Activated CD4-positive, alpha-beta T cell treated with anti-CD3 and anti-CD28 coated beads for 24 hours (primary cell): Measurements from ENCODE around the gene FAM222A.

Experiments
- DNase-seq, 2 donors: peaks; one replicate each; pipeline ENCODE4 v3.0.0-alpha.2; 2020; ENCODE audit warnings: low read depth in 2 of 2

The FAM222A gene

DNA sequence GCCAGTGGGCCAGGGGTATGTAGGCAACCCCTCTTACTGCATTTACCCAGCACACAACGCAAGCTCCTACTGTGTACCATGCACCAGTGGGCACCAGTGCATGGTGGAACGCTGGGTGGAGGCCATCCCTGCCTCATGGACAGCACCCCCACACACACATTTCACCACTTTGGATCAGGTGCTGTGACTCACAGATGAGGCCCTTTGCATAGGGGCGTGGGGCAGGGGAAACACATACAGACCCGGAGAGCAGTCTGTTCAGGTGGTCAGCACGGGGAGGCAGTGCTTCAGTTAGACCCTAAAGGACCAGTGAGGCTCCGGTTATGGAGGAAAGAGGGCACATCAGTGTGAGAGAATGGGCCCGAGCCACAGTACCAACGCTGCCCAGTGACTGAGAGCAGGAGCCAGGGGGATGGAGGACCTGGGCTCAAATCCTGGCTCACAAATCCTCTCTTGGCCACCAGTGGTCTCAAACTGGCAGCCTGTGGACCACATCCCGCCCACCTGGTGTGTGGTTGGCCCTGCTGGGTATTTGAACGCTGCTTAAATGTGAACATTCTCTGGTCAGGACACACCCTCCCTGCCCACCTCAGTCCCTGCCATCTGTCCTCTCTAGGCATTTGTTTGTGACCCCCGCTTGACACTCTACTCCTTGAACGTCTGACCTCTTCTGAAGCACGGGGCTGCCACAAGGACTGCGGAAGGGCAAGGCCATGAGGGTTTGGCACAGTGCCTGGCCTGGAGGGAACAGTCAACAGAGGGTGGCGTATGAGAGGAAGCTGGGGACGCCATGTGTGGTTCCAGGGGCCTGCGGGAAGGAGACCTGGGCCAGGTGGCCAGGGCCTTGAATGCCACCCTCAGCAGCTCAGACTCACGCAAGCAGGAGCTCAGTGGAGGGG, 46.7 kb downstream of the FAM222A start:
- no peak for DNase-seq

DNA sequence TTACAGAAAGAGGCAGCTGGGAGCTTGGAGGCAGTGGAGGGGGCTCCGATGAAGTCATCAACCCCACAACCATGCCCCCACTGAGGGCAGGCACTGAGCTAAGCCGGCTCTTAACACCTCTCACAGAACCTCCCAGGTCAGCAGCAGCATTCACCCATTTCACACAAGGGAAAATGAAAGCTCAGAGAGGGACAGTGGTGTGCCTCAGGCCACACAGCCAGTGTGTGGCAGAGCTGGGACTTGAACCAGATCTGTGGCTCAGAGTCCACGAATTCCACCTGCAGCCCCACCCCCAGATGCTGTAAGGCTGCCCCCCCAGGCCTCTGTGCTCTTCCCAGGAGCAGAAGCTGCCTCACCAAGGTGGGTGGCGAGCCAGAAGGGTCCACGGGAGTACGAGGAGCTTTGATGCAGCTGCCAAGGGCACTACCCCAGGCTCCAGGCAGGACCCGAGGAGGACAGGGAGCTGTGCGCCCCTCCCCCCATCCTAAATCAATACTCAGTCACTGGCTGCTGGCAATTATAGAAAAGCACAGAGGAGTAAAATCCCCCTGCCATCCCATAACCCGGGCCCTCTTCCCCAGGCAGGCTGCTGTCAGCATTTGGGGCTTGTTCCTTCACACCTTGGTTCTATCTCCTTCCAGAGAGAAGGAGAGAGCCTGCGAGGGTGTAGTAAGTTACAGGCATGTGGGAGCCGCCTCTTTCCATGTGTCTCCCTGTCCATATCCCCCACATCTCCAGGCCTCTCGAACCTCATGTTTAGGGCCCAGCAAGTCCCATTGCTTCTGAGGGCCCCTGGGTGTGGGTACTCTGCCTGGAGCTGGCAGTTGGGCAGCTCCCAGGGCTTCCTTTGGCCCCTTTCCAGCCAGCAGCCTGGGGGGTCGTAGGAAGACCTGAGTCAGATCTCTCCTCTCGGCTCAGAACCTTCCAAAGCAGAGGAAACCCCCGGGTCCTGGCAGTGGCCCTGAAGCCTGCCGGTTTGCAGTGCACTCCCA, 47.6 kb downstream of the FAM222A start:
- no peak for DNase-seq

DNA sequence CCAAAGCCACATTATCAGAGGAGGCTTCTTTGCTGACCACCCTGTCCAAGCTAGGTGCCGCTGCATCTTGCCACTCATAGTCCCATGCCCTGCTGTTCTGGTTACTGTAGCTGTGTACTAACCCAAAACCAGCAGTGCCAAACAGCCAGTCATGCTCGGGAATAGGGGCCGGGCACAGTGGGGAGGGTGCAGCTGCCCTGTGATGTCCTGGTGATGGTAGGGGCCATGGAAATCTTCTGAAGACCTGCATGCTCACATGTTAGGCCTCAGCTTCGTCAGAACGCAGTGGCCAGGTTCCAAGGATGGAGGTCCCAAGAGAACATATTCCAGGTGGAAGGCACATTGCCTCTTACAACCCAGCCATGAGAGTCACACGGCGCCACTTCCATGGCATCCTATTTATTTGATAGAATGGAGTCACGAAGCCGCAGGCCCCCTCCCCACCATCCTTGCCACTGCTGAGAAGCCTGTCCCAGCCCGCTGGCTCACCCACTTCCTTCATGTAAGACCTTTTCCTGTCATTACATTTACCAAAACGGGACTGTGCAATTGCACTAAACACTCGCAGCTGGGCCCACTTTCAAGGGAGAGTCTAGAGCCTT, 48.5 kb downstream of the FAM222A start:
- DNase-seq: no peak

DNA sequence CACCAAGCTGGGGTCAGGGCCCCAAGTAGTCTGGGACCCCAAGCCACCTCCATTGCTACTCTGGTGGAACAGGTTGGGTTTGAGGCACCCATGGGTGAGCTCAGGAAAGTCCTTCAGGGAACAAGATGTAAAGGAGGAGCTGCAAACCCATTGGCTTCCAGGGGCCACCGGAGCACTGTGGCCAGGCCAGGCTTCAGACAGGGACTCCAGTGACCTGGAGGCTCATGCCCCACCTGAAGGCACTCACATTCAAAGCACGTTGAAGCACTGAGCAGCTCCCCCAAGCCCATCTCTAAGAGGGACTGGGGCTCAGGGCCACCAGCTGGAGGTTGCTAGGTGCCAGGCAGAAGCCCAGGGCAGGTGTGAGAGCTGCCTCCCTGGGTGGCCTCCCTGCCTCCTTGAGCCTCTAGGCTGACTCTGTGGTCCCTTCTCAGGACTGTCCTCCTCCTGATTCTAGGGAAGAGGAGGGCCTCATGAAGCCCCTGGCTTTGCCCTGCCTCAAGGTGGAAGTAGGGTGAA, 49.1 kb downstream of the FAM222A start:
- no peak for DNase-seq

DNA sequence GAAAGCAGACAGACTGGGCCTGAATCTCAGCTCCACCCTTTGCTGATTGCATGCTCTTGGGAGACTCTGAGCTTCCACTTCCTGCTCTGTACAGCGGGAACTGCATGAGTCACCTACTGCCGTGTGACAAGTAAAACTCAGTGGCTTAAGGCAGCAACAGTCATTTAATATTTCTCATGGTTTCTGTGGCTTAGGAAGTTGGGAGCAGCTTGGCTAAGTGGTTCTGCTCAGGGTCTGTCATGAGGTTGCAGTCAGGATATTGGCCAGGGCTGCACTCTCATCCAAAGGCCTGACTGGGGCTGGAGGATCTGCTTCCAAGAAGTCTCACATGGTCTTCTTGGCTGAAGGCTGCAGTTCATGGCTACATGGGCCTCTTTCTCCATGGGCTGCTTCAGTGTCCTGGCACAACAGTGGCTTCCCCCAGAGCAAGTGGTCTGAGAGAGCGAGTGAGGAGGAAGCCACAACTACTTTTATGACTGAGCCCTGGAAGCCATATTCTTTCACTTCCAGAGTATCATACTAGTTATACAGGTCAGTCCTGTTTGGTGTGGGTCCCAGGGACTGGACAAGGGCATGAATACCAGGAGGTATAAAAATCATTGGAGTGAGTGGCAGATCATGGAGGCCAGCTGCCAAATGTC, 49.7 kb downstream of the FAM222A start:
- no peak for DNase-seq

DNA sequence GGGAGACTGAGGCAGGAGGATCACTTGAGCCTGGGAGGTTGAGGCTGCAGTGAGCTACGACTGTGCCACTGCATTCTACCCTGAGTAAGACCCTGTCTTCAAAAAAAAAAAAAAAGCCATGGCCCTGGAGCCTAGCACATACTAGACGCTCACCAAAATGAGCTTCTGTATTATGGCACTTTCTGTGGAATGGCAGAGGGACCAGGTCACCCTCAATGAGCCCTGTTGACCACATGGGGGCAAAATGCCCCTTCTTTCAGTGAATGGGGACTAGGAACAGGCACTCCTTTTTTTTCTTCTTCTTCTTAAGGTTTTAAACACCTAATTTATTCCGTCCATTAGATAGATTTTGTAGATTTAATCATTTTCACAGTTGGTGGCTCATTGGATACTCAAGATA, 50.5 kb downstream of the FAM222A start:
- no peak for DNase-seq

DNA sequence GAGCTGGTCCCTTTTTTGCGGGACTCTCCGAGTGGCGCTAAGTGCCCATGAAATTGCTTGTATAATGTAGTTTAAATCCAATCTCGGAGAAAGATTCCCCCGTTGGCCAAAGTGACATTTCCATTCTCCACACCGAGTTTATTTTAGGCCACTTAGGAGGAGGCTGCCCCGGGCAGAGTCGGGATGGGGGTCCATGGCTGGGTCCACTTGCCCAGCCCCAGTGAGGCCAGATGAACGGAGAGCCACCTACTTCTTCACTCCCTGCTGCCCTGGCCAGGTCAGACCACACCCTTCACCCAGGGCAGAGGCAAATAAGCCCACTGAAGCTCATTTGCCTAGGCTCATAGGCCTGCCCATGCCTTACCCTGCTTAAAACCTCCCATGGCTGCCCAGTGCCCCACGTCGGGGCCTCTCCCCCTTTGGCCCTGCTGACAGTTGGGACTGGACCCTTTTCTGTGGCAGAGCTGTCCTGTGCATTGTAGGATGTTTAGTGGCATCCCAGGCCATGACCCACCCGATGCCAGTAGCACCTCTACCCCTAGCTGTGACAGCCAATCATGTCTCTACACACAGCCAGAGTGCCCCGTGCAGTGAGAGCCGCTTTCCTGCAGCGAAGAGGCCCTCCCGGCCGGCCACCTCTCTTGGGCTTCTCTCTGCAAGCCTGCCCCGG, 51.3 kb downstream of the FAM222A start:
- DNase-seq: no peak

DNA sequence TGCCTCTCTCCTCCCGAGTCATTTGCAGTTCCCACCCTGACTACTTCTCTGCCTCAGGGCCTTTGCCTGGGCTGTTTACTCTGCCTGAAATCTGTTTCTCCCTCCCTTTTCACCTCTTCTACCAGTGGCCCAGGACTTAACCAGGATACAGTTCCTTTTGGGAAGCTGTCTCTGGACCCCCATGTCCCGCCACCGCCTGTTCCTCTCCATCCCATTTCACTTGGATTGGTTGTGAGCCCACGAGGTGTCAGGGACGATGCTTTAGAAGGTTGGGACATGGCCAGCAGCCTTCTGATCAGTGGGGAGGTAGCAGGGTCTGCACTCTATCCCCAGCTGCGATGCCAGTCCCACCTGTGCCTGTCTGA, 51.8 kb downstream of the FAM222A start:
- DNase-seq: no peak

DNA sequence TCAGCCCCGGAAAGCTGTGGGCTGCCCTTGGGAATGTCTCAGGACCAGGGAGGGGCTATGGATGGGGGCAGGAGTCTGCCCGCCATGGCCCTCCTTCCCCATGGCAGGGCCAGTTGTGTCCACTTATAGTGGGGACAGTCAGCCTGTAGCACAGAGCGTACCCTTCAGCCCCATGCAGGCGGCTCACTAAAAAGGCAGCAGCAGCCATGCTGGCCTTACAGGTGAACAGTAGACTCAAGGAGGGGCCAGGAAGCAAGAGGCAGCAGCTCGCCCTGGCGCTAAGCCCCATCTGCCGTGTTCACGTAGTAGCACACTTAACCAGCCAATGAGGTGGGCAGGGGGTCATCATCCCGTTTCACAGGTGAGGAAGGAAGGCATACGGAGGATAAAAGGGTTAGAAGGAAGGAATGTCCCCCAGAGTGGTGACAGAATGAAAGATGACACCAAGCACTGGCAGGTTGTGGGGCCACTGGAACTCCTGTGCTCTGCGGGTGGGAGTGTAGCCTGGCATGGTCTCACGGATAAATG, 52.7 kb downstream of the FAM222A start:
- no peak for DNase-seq

DNA sequence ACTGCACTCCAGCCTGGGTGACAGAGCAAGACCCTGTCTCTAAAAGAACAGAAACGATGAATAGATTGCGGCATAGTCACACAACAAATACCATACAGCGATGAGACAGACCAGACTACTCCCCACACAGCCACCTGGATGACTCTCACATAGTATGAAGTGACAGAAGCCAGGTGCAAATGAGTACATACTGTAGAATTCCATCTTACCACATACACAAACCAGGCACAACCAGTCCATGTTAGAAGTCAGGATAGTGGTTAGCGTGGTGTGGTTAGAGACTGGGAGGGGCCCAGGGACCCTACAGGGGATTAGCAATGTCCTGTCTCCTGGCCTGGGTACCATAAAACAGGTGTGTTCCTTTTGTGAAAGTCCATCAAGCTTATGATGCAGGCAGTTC, 53.8 kb downstream of the FAM222A start:
- no peak for DNase-seq

DNA sequence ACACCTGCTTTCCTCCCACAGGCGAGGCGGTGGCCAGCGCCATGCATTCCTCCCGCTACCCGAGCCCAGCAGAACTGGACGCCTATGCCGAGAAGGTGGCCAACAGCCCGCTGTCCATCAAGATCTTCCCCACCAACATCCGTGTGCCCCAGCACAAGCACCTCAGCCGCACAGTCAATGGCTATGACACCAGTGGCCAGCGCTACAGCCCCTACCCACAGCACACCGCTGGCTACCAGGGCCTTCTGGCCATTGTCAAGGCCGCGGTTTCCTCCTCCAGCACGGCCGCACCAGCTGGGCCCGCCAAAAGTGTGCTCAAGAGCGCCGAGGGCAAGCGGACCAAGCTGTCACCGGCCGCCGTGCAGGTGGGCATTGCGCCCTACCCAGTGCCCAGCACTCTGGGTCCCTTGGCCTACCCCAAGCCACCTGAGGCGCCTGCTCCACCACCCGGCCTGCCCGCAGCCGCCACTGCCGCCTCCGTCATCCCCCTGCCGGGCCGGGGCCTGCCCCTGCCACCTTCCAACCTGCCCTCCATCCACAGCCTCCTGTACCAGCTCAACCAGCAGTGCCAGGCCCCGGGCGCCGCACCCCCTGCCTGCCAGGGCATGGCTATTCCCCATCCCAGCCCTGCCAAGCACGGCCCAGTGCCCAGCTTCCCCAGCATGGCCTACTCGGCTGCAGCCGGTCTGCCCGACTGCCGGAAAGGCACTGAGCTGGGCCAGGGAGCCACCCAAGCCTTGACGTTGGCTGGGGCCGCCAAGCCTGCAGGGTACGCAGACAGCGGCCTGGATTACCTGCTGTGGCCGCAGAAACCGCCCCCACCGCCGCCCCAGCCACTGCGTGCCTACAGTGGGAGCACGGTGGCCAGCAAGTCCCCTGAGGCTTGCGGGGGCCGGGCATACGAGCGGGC, 54.6 kb downstream of the FAM222A start:
- DNase-seq: no peak

DNA sequence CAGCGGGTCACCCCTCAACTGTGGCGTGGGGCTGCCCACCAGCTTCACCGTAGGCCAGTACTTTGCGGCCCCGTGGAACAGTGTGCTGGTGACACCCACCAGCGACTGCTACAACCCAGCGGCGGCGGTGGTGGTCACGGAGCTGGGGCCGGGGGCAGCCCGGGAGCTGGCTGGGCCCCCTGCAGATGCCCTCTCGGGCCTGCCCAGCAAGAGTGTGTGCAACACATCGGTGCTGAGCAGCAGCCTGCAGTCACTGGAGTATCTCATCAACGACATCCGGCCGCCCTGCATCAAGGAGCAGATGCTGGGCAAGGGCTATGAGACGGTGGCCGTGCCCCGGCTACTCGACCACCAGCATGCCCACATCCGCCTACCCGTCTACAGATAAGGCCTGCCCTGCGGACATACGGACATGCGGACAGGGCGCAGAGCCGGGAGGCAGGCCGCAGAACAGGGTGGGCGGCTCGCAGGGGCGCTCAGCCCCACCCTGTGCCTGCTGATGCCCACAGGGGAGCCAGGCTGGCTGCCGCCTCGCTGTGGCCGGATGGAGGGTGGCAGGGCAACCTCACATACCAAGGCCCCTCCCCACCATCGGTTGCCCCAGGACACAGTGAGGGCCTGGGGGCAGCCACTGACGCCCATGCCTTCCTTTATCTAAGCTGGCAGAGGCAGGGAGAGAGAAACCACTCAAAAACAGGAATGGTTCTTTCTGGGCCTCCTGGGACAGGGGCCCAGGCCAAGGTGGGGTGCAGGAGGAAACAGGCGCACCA, 55.5 kb downstream of the FAM222A start:
- no peak for DNase-seq

DNA sequence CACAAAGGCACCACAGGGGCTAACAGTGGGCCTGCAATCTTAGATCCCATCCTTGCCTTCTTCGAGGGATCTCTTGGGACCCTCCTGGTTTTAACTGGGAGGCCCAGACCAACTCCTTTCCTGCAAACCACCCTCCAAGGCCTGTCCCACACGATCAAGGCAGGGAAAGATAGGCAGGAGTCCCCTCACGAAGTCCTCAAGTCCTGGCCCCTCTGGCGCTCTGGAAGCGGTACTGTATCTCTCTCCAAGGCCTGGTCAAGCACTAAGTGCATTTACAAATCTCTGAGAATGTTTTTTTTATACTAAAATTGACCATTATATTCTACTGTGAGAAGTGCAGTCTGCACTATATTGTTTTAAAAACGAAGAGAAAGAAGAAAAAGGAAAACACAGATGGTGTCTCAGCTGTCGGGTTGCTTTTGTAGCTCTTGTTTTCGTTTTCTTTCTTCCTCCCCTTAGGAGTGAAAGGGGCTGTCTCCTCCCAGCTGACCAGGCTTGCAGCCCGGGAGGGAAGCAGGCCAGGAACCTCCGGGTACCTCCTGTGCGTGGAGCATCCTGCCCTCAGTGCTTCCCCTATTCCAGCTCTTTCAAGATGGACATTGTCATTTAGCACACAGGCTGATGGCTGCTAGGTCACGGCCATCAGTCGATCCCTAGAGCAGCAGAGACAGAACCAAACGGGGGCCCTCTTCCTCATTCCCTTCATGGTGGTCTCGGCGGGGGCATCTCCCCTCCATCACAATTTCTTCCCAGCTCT, 56.7 kb downstream of the FAM222A start:
- DNase-seq: no peak

DNA sequence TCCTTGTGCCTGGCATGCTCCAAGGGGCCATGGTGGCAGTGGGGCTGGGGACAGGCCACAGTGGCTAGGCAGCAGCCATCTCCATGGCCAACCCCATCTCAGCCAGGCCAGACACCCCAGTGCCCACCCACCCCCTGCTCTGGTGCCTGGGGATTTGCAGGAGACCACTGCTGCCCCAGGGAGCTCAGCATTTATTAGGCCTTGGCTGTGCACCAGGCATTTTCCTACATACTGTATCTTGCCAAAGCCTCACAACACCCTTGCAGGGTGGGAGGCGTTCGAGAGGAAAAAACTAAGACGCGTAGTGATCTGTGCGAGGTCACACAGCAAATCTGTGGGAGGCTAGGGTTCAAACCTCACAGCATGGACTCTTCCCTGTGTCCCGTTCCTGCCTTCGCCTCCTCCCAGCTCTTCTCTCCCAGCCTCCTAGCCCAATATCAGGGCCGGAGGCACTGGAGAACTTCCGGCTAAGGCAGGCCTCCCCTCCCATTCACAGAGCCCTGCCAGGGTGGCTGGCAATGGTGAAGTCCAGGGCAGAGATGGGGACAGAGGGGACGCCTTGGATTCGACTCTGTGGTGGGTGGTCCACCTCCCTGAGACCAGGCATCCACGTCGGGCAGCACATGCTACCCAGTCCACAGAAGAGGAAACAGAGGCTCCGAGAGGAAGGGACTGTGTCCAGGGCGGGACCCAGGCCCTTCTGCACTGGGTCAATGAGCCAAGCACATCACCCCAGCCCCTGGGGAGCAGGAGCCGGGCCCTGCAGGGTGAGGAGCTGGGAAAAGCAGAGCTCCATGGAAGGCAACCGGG, 57.4 kb downstream of the FAM222A start:
- DNase-seq: no peak

DNA sequence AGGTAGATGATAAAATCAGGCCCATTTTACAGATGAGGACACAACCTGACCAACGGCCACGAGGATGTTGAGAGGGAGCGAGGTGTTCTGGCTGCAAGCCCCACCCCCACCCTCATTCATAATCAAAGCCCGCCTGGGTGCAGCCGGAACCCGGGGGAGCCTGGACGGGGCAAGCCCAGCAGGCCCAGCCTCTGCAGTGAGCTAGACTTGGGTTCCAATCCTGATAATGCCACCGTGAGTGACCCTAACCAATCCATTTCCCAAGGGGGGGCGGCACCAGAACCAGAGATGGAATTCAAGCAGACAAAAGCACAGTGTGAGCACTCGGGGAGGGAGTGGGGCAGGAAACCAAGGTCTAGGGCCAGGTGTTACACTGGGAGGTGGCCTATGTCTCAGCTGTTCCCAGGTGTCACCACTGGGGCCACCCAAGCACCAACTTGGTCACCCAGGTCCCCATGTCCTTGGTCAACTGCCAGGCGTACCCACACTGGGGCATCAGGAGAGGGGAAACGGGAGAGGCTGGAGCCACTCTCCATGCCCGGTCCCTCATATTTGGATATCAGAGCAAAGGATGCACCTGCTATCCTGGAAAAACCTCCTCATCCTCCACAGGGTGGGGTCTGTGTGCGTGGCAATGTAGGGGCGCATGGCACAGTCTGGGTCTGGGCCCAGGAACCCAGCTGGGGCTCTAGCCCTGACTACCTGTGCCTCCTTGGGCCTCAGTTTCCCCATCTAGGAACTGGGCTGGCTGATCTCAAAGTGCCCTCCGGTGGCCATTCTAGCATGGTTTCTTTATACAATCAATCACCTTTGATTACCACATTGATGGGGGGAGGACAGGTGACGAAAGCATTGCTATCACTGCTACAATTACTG, 58.4 kb downstream of the FAM222A start:
- DNase-seq: no peak

DNA sequence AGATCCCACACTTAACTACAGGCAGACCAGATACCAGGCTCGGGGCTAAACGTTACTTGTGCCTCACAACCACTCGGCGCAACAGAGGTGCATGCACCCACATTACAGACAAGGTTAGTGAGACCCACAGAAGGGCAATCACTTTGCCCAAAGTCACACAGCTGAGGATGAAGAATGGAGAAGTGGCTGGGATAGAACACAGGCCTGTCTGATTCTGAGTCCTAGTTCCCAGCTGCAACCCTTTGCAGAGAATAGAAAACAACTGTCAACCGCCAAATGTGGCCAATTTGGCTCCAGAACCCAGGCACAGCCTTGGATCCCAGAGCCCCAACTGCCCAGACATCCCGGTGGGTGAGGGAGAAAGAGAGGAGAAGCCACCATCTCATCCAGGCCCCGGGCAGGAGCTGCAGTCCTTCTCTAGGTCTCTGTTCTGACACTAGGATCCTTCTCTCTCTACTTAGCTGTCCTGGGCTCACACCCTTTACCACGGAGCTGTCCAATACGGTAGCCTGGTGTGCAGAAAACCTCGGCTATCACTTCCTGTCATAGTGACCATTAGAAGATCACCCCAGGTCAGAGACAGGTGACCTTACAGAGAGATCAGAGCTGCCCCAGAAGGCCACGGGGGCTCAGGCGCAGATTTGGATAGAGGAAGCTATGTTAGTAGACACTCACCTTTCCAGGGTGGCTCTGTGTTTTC, 59.1 kb downstream of the FAM222A start:
- DNase-seq: no peak
